Measurements from ENCODE around the gene ZNF512.
A peak's percentile ranks its signal among the peaks of the same experiment; 100 is the strongest.
"Not testable (repeated sequence)": the region's sequence is repeated elsewhere in the genome, so short reads cannot be mapped to it uniquely, and the experiment has no call there.

ZNF512 gene

GRCh38 chr2:27627963-27628766 lies 45.3 kb downstream of the ZNF512 start:
- peak; percentile 12 for ATAC-seq (replicated peaks; ENCODE audit: extremely low read depth, poor library complexity, severe bottlenecking)
- Mint-ChIP-seq H3K27ac (ENCODE audit: low read depth) (peak overlapping the region; percentile 76), H3K36me3 (ENCODE audit: insufficient read depth) (peaks cover 15% of the 10 kb centered on the region), H3K4me1 (peaks cover 11% of the 10 kb centered on the region), H3K9me3 (no peaks in the 10 kb centered on the region), H3K27me3 (no peaks in the 10 kb centered on the region), H3K4me3 (no peak overlapping the region)
- DNase-seq (ENCODE audit: low spot score in 2 of 2), result peak in 1 of 2 donors; percentile 10

- Mint-ChIP-seq H3K4me3 (no peak within 1 kb of the TSS), H3K4me1 (peaks cover 15% of the 10 kb centered on the region), H3K27ac (ENCODE audit: low read depth) (peak within 1 kb of the TSS; percentile 76), H3K9me3 (no peaks in the 10 kb centered on the region), H3K27me3 (no peaks in the 10 kb centered on the region), H3K36me3 (ENCODE audit: insufficient read depth) (peaks cover 19% of the 10 kb centered on the region)
- DNase-seq (ENCODE audit: low spot score in 2 of 2), result peak; percentile 86 to 94
- ATAC-seq (replicated peaks; ENCODE audit: extremely low read depth, poor library complexity, severe bottlenecking), result peak; percentile 100
Observed at GRCh38 chr2:27628767-27629709, 46.2 kb downstream of the ZNF512 start, which contains the start of the genes CCDC121 and GPN1. CCDC121 (minus strand) TSS chr2:27629012; CDS start chr2:27627799, 1,213 bp downstream. GPN1 (plus strand) TSS chr2:27629050; CDS start chr2:27629059, 9 bp downstream.

GRCh38 chr2:27630257-27630656 lies 47.4 kb downstream of the ZNF512 start:
- Mint-ChIP-seq H3K36me3 (ENCODE audit: insufficient read depth) (peaks cover 27% of the 10 kb centered on the region), H3K4me1 (peaks cover 15% of the 10 kb centered on the region)
- not testable (repeated sequence) for DNase-seq (ENCODE audit: low spot score in 2 of 2); H3K27ac Mint-ChIP-seq (ENCODE audit: low read depth); H3K9me3 Mint-ChIP-seq; H3K27me3 Mint-ChIP-seq; H3K4me3 Mint-ChIP-seq; ATAC-seq (replicated peaks; ENCODE audit: extremely low read depth, poor library complexity, severe bottlenecking)

DNA sequence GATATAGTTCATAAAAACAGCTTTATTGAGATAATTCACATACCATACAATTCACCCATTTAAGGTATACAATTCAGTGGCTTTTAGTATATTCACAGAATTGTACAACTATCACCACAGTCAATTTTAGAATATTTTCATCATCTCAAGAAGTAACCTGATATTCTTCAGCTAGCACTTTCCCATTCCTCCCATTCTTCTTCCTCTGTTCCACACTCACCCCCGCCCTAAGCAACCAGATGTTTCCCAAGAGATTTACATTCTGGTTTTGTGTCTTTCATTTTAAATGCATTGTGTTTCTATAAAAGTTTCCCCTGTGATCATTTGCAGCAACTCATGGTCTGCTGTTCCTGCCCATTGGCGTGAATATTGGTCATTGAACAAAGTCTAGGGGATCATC lies 51.4 kb downstream of the ZNF512 start:
- H3K36me3 Mint-ChIP-seq (ENCODE audit: insufficient read depth), result peaks cover 57% of the 10 kb centered on the region
- peaks cover 25% of the 10 kb centered on the region for H3K4me1 Mint-ChIP-seq
- no peaks in the 10 kb centered on the region for H3K9me3 Mint-ChIP-seq
- DNase-seq (ENCODE audit: low spot score in 2 of 2) (no peak), ATAC-seq (replicated peaks; ENCODE audit: extremely low read depth, poor library complexity, severe bottlenecking) (no peak)
- H3K27me3 Mint-ChIP-seq, result no peaks in the 10 kb centered on the region
- H3K27ac Mint-ChIP-seq (ENCODE audit: low read depth), result no peak overlapping the region
- no peak overlapping the region for H3K4me3 Mint-ChIP-seq

- DNase-seq (ENCODE audit: low spot score in 2 of 2), result no peak
- no peaks in the 10 kb centered on the region for H3K27me3 Mint-ChIP-seq
- H3K27ac Mint-ChIP-seq (ENCODE audit: low read depth), result no peak overlapping the region
- ATAC-seq (replicated peaks; ENCODE audit: extremely low read depth, poor library complexity, severe bottlenecking), result no peak
- peaks cover 67% of the 10 kb centered on the region for H3K36me3 Mint-ChIP-seq (ENCODE audit: insufficient read depth)
- H3K4me1 Mint-ChIP-seq, result peaks cover 18% of the 10 kb centered on the region
- H3K9me3 Mint-ChIP-seq, result no peaks in the 10 kb centered on the region
- no peak overlapping the region for H3K4me3 Mint-ChIP-seq
Observed at GRCh38 chr2:27636766-27637165, 53.9 kb downstream of the ZNF512 start.

DNA sequence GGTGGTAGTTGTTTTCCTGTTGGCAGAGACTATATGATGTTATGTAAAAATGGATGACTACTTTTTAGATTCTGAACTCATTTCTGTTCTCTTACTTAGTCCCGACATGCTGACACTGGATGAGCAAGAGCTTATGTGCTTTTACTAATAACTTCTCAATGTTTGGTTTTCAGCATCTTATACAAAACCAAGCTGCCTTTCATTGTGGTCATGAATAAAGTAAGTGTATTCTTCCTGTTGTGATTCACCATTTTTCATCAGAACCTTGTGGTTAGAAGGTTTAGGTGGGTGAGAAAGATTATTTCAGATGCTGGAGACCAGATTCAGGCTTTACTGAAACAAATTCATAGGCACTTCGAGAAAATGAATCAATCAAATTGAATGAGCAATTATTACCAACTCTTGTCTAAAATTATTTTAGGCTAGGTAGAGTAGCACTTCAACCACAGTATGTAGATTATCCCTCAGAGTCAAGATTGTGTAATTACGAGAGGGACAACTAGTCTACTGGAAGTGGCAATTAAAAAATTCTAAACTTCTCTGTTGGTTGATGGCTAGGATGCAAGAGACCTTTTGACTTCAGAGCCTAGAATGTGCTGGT lies 55.3 kb downstream of the ZNF512 start:
- H3K36me3 Mint-ChIP-seq (ENCODE audit: insufficient read depth), result peaks cover 71% of the 10 kb centered on the region
- H3K27me3 Mint-ChIP-seq, result no peaks in the 10 kb centered on the region

DNA sequence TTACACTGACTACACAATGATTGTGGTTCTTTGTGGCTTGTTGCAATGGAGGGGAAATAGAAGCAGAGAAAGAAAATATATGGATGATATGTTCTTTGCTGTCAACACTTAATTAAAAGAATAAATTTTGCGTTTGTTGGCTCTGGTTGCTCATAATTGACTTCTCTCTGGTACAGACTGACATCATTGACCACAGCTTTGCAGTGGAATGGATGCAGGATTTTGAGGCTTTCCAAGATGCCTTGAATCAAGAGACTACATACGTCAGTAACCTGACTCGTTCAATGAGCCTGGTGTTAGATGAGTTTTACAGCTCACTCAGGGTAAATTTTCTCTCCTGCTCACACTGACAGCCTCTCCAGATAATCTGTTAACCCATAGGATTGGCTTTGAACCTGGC lies 55.9 kb downstream of the ZNF512 start:
- Mint-ChIP-seq H3K36me3 (ENCODE audit: insufficient read depth) (peaks cover 73% of the 10 kb centered on the region), H3K9me3 (no peaks in the 10 kb centered on the region), H3K4me3 (no peak overlapping the region), H3K27ac (ENCODE audit: low read depth) (no peak overlapping the region), H3K4me1 (peaks cover 17% of the 10 kb centered on the region), H3K27me3 (no peaks in the 10 kb centered on the region)
- no peak for ATAC-seq (replicated peaks; ENCODE audit: extremely low read depth, poor library complexity, severe bottlenecking)
- DNase-seq (ENCODE audit: low spot score in 2 of 2), result no peak

More for the DNA sequence above, 55.3 kb downstream of the ZNF512 start:
- ATAC-seq (replicated peaks; ENCODE audit: extremely low read depth, poor library complexity, severe bottlenecking), result peak; percentile 86
- Mint-ChIP-seq H3K27ac (ENCODE audit: low read depth) (peak overlapping the region; percentile 5), H3K4me1 (peaks cover 18% of the 10 kb centered on the region), H3K9me3 (no peaks in the 10 kb centered on the region), H3K4me3 (peak overlapping the region; percentile 12)
- no peak for DNase-seq (ENCODE audit: low spot score in 2 of 2)

- peaks cover 66% of the 10 kb centered on the region for H3K36me3 Mint-ChIP-seq (ENCODE audit: insufficient read depth)
- H3K27me3 Mint-ChIP-seq, result no peaks in the 10 kb centered on the region
- H3K4me3 Mint-ChIP-seq, result no peak overlapping the region
- H3K9me3 Mint-ChIP-seq, result no peaks in the 10 kb centered on the region
- DNase-seq (ENCODE audit: low spot score in 2 of 2) (no peak), ATAC-seq (replicated peaks; ENCODE audit: extremely low read depth, poor library complexity, severe bottlenecking) (no peak)
- H3K4me1 Mint-ChIP-seq, result peaks cover 14% of the 10 kb centered on the region
- no peak overlapping the region for H3K27ac Mint-ChIP-seq (ENCODE audit: low read depth)
Observed at GRCh38 chr2:27640722-27641245, 57.9 kb downstream of the ZNF512 start.

DNA sequence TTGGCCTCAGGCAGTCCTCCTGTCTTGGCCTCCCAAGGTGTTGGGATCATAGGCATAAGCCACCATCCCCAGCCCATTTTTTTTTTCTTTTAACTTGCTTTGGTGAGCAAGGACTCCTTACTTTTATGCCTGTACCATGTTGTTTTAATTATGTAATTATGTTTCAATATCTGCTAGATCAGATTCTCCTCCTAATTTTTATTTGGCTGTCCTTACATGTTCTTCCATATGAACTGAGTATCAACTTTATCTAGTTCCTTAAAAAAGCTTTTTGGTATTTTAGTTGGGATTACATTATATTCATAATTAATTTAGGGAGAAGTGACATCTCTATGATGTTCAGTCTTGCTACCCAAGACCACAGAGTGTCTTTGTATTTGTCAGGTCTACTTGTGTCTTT lies 62.4 kb downstream of the ZNF512 start:
- no peak for ATAC-seq (replicated peaks; ENCODE audit: extremely low read depth, poor library complexity, severe bottlenecking)

DNA sequence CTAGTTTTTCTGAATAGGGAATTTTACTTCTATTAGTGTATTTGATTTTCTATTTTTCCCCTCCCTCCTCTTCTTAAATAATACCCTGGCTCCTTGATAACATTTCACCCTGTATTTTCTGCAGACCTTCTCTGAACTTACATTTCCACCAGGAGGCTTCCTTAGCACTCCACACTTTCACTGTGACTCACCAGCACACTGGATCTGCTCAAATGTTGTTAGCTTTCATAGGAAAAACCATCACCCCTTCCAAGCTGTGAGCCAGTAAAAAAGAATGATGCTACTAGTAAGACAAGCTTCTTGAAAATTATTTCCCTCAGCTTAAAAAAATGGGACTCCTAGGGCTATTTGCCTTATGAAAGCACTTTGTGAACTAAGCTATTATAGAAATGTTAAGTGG lies 64.4 kb downstream of the ZNF512 start:
- H3K27me3 Mint-ChIP-seq, result no peaks in the 10 kb centered on the region
- ATAC-seq (replicated peaks; ENCODE audit: extremely low read depth, poor library complexity, severe bottlenecking), result no peak
- peaks cover 66% of the 10 kb centered on the region for H3K36me3 Mint-ChIP-seq (ENCODE audit: insufficient read depth)
- no peak for DNase-seq (ENCODE audit: low spot score in 2 of 2)
- no peaks in the 10 kb centered on the region for H3K9me3 Mint-ChIP-seq
- H3K4me1 Mint-ChIP-seq, result no peaks in the 10 kb centered on the region
- no peak overlapping the region for H3K27ac Mint-ChIP-seq (ENCODE audit: low read depth)
- no peak overlapping the region for H3K4me3 Mint-ChIP-seq

More for the DNA sequence above, 62.4 kb downstream of the ZNF512 start:
- no peak overlapping the region for H3K27ac Mint-ChIP-seq (ENCODE audit: low read depth)
- DNase-seq (ENCODE audit: low spot score in 2 of 2), result no peak
- no peak overlapping the region for H3K4me3 Mint-ChIP-seq
- no peaks in the 10 kb centered on the region for H3K4me1 Mint-ChIP-seq
- peaks cover 66% of the 10 kb centered on the region for H3K36me3 Mint-ChIP-seq (ENCODE audit: insufficient read depth)
- H3K9me3 Mint-ChIP-seq, result no peaks in the 10 kb centered on the region
- H3K27me3 Mint-ChIP-seq, result no peaks in the 10 kb centered on the region

DNA sequence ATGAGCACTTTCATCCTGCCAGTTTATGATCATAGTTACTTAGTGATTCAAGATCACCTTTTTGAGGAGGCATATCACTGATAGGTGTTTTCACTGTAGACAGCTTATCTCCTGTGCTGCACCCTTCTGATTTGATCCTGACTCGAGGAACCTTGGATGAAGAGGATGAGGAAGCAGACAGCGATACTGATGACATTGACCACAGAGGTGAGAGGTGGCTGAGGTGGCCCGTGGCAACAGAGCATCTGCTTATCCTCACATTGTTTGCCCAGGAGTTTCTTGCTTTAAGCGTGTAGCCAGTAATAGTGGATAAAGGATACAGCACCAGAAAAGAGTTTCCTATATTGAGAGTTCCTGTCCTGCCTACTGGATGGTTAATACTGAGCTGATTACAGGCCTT lies 64.9 kb downstream of the ZNF512 start:
- H3K27me3 Mint-ChIP-seq, result no peaks in the 10 kb centered on the region
- peaks cover 64% of the 10 kb centered on the region for H3K36me3 Mint-ChIP-seq (ENCODE audit: insufficient read depth)
- no peak for ATAC-seq (replicated peaks; ENCODE audit: extremely low read depth, poor library complexity, severe bottlenecking)
- no peak overlapping the region for H3K27ac Mint-ChIP-seq (ENCODE audit: low read depth)
- no peak overlapping the region for H3K4me3 Mint-ChIP-seq
- H3K9me3 Mint-ChIP-seq, result no peaks in the 10 kb centered on the region
- no peak for DNase-seq (ENCODE audit: low spot score in 2 of 2)
- H3K4me1 Mint-ChIP-seq, result no peaks in the 10 kb centered on the region

GRCh38 chr2:27651056-27651455 lies 68.2 kb downstream of the ZNF512 start:
- no peaks in the 10 kb centered on the region for H3K27me3 Mint-ChIP-seq
- no peak for ATAC-seq (replicated peaks; ENCODE audit: extremely low read depth, poor library complexity, severe bottlenecking)
- peaks cover 65% of the 10 kb centered on the region for H3K36me3 Mint-ChIP-seq (ENCODE audit: insufficient read depth)
- no peaks in the 10 kb centered on the region for H3K9me3 Mint-ChIP-seq
- H3K4me1 Mint-ChIP-seq, result peaks cover 5% of the 10 kb centered on the region
- H3K27ac Mint-ChIP-seq (ENCODE audit: low read depth), result no peak overlapping the region
- H3K4me3 Mint-ChIP-seq, result no peak overlapping the region
- no peak for DNase-seq (ENCODE audit: low spot score in 2 of 2)

Measured in central memory CD8-positive, alpha-beta T cell (primary cell).